GM12873 (cell line): ENCODE data around the gene CCNYL1.

Experiments
- CTCF ChIP-seq: IDR thresholded peaks from 2 replicates; pipeline ENCODE4 v1.5.1; 2012; ENCODE audit warnings: low read depth, mild to moderate bottlenecking, moderate library complexity, low read length, control low read depth; ENCODE audit not compliant: insufficient read depth; ENCODE audit errors: missing control alignments

Gene CCNYL1

GRCh38 chr2:207734264-207734635, 22.8 kb downstream of the CCNYL1 start:
- TF ChIP-seq CTCF, result peak; percentile 56

GRCh38 chr2:207734636-207735512, 23.4 kb downstream of the CCNYL1 start:
- TF ChIP-seq CTCF, result no peak

- TF ChIP-seq CTCF, result no peak
These were observed 32.1 kb downstream of the CCNYL1 start for GRCh38 chr2:207743514-207743913.

- no peak for TF ChIP-seq CTCF
These were observed 32.6 kb downstream of the CCNYL1 start for GRCh38 chr2:207744050-207744449.

- TF ChIP-seq CTCF, result no peak
These were observed 33.0 kb downstream of the CCNYL1 start for GRCh38 chr2:207744451-207744850.

- TF ChIP-seq CTCF, result peak; percentile 85
These were observed 34.7 kb downstream of the CCNYL1 start for GRCh38 chr2:207746131-207746530.

GRCh38 chr2:207747653-207748560, 36.5 kb downstream of the CCNYL1 start:
- TF ChIP-seq CTCF, result no peak
